Neural progenitor cell (in vitro differentiated cells): ENCODE results near the gene MYO18B. TPM values are rescaled to one million over a fixed set of nuclear protein-coding genes. Genes with fewer than 3 reads are reported as not detected.
A peak's percentile ranks its signal among the peaks of the same experiment; 100 is the strongest.

Experiments used
- DNase-seq: peaks from one replicate; pipeline ENCODE4 v3.0.0-alpha.2; 2016; ENCODE audit warnings: low spot score
- H2AFZ ChIP-seq: fragments of 200-600 bp; sonication (generic); replicated peaks from 2 replicates; pipeline ENCODE4 v1.6.1; 2016; ENCODE audit warnings: antibody characterized with exemption
- H3F3A ChIP-seq: fragments of 200-600 bp; sonication (generic); 2 replicates; pipeline ENCODE4 v1.6.1; 2016; ENCODE audit warnings: antibody characterized with exemption, low read depth
- H3K27ac ChIP-seq: fragments of 200-600 bp; sonication (generic); 2 replicates; pipeline ENCODE4 v1.5.1; 2016; ENCODE audit warnings: mild to moderate bottlenecking
- H3K27me3 ChIP-seq: fragments of 200-600 bp; sonication (generic); 2 replicates; pipeline ENCODE4 v1.6.1; 2016; ENCODE audit warnings: mild to moderate bottlenecking, moderate library complexity
- H3K36me3 ChIP-seq: fragments of 200-600 bp; sonication (generic); 2 replicates; pipeline ENCODE4 v1.5.1; 2016
- H3K4me1 ChIP-seq: fragments of 200-600 bp; sonication (generic); 2 replicates; pipeline ENCODE4 v1.6.1; 2016; ENCODE audit warnings: mixed run types
- H3K4me2 ChIP-seq: fragments of 200-600 bp; sonication (generic); 2 replicates; pipeline ENCODE4 v1.6.1; 2016
- H3K4me3 ChIP-seq: fragments of 200-600 bp; sonication (generic); 2 replicates; pipeline ENCODE4 v1.5.1; 2016
- H3K79me2 ChIP-seq: fragments of 200-600 bp; sonication (generic); 2 replicates; pipeline ENCODE4 v1.6.1; 2016; ENCODE audit warnings: low read depth
- H3K9ac ChIP-seq: fragments of 200-600 bp; sonication (generic); 2 replicates; pipeline ENCODE4 v1.6.1; 2016
- H3K9me3 ChIP-seq: fragments of 200-600 bp; sonication (generic); 2 replicates; pipeline ENCODE4 v1.5.1; 2016; ENCODE audit warnings: low read depth
- H4K20me1 ChIP-seq: fragments of 200-600 bp; sonication (generic); 2 replicates; pipeline ENCODE4 v1.6.1; 2016; ENCODE audit warnings: low read depth
- H3K27ac Mint-ChIP-seq: 3 replicates; pipeline ENCODE4 v1.8.0; 2021; ENCODE audit warnings: mixed read lengths
- H3K27me3 Mint-ChIP-seq: 2 replicates; pipeline ENCODE4 v1.8.0; 2022; ENCODE audit warnings: low read depth, mild to moderate bottlenecking, inconsistent platforms, moderate library complexity, mixed read lengths; ENCODE audit not compliant: insufficient read depth
- H3K36me3 Mint-ChIP-seq: 3 replicates; pipeline ENCODE4 v1.8.0; 2021; ENCODE audit warnings: mixed read lengths
- H3K4me1 Mint-ChIP-seq: 3 replicates; pipeline ENCODE4 v1.8.0; 2021; ENCODE audit warnings: mixed read lengths
- H3K4me3 Mint-ChIP-seq: 3 replicates; pipeline ENCODE4 v1.8.0; 2021; ENCODE audit warnings: mild to moderate bottlenecking, moderate library complexity, mixed read lengths
- H3K9me3 Mint-ChIP-seq: 3 replicates; pipeline ENCODE4 v1.8.0; 2020; ENCODE audit warnings: mixed read lengths
- CTCF ChIP-seq: fragments of 200-600 bp; sonication (generic); IDR thresholded peaks from 2 replicates; pipeline ENCODE4 v1.5.1; 2017; ENCODE audit warnings: antibody characterized with exemption, mild to moderate bottlenecking
- EZH2 ChIP-seq: fragments of 200-600 bp; sonication (generic); IDR thresholded peaks from 2 replicates; pipeline ENCODE4 v1.6.1; 2017; ENCODE audit warnings: antibody characterized with exemption, mild to moderate bottlenecking, moderate library complexity
- EZH2phosphoT487 ChIP-seq: fragments of 200-600 bp; sonication (generic); IDR thresholded peaks from 2 replicates; pipeline ENCODE4 v1.6.1; 2017; ENCODE audit warnings: antibody characterized with exemption
- total RNA-seq: library from RNA; depleted of rRNA; stranded (reverse); fragments of >200 nt; gene quantifications from 2 replicates; pipeline ENCODE4 v1.2.3, GENCODE V29; 2015; ENCODE audit warnings: low replicate concordance

MYO18B gene
- total RNA-seq, 1 donor from 2014 or later: not detected

- H3K4me1 Mint-ChIP-seq: peaks cover 55% of the 10 kb centered on the region
- DNase-seq: no peak
- H3K79me2 ChIP-seq: no peaks in the 10 kb centered on the region
- H3K27ac ChIP-seq: no peak overlapping the region
- H3K27me3 ChIP-seq: no peaks in the 10 kb centered on the region
- TF ChIP-seq EZH2phosphoT487: no peak
- TF ChIP-seq EZH2: no peak
- no peak for TF ChIP-seq CTCF
- H3K4me2 ChIP-seq: no peak overlapping the region
- peaks cover 10% of the 10 kb centered on the region for H3K27me3 Mint-ChIP-seq
- H3K9ac ChIP-seq: no peak overlapping the region
- no peaks in the 10 kb centered on the region for H4K20me1 ChIP-seq
- no peak overlapping the region for H3K4me3 Mint-ChIP-seq
- H3K36me3 Mint-ChIP-seq: no peaks in the 10 kb centered on the region
- H3K36me3 ChIP-seq: no peaks in the 10 kb centered on the region
- H3K27ac Mint-ChIP-seq: peak overlapping the region; percentile 80
- no peak overlapping the region for H2AFZ ChIP-seq
- no peak overlapping the region for H3K4me3 ChIP-seq
- H3K9me3 Mint-ChIP-seq: no peaks in the 10 kb centered on the region
- H3K4me1 ChIP-seq: peaks cover 41% of the 10 kb centered on the region
- H3K9me3 ChIP-seq: no peaks in the 10 kb centered on the region
- peaks cover under 1% of the 10 kb centered on the region for H3F3A ChIP-seq
Measured at GRCh38 chr22:25938151-25938550, 196.2 kb downstream of the MYO18B start.

GRCh38 chr22:25939384-25939783 is 197.4 kb downstream of the MYO18B start:
- TF ChIP-seq EZH2phosphoT487 (no peak), CTCF (no peak), EZH2 (no peak)
- no peaks in the 10 kb centered on the region for H3K9me3 ChIP-seq
- H3K9me3 Mint-ChIP-seq: no peaks in the 10 kb centered on the region

GRCh38 chr22:25940479-25940878 is 198.5 kb downstream of the MYO18B start:
- Histone ChIP-seq H3K4me3 (no peak overlapping the region), H3K9me3 (no peaks in the 10 kb centered on the region), H3F3A (peaks cover 9% of the 10 kb centered on the region), H3K27ac (no peak overlapping the region), H4K20me1 (no peaks in the 10 kb centered on the region), H3K79me2 (no peaks in the 10 kb centered on the region), H3K27me3 (no peaks in the 10 kb centered on the region), H2AFZ (no peak overlapping the region), H3K4me2 (no peak overlapping the region), H3K36me3 (no peaks in the 10 kb centered on the region), H3K9ac (no peak overlapping the region), H3K4me1 (peaks cover 32% of the 10 kb centered on the region)
- H3K27me3 Mint-ChIP-seq: peaks cover 10% of the 10 kb centered on the region
- H3K27ac Mint-ChIP-seq: no peak overlapping the region
- H3K9me3 Mint-ChIP-seq: no peaks in the 10 kb centered on the region
- peaks cover 55% of the 10 kb centered on the region for H3K4me1 Mint-ChIP-seq
- TF ChIP-seq EZH2phosphoT487 (no peak), CTCF (no peak), EZH2 (no peak)
- H3K36me3 Mint-ChIP-seq: no peaks in the 10 kb centered on the region
- DNase-seq: no peak
- no peak overlapping the region for H3K4me3 Mint-ChIP-seq

More at GRCh38 chr22:25939384-25939783, 197.4 kb downstream of the MYO18B start:
- peaks cover 10% of the 10 kb centered on the region for H3K27me3 Mint-ChIP-seq
- no peak overlapping the region for H2AFZ ChIP-seq
- peaks cover 38% of the 10 kb centered on the region for H3K4me1 ChIP-seq
- no peaks in the 10 kb centered on the region for H4K20me1 ChIP-seq
- no peak overlapping the region for H3K27ac ChIP-seq
- H3K79me2 ChIP-seq: no peaks in the 10 kb centered on the region
- H3F3A ChIP-seq: peaks cover 3% of the 10 kb centered on the region
- H3K36me3 Mint-ChIP-seq: no peaks in the 10 kb centered on the region
- no peaks in the 10 kb centered on the region for H3K27me3 ChIP-seq
- no peak overlapping the region for H3K9ac ChIP-seq
- no peak overlapping the region for H3K4me3 ChIP-seq
- H3K27ac Mint-ChIP-seq: no peak overlapping the region
- no peaks in the 10 kb centered on the region for H3K36me3 ChIP-seq
- H3K4me2 ChIP-seq: no peak overlapping the region
- no peak for DNase-seq
- no peak overlapping the region for H3K4me3 Mint-ChIP-seq
- peaks cover 60% of the 10 kb centered on the region for H3K4me1 Mint-ChIP-seq
